Right forelimb (tissue), 1 donor: ENCODE measurements around the gene DNMT3B.

Experiments used
- DNase-seq: peaks from one replicate; pipeline ENCODE4 v3.0.0-alpha.2; 2018

The DNMT3B gene

GRCh38 chr20:32828029-32828680, 66.0 kb downstream of the DNMT3B start:
- DNase-seq = no peak

DNA sequence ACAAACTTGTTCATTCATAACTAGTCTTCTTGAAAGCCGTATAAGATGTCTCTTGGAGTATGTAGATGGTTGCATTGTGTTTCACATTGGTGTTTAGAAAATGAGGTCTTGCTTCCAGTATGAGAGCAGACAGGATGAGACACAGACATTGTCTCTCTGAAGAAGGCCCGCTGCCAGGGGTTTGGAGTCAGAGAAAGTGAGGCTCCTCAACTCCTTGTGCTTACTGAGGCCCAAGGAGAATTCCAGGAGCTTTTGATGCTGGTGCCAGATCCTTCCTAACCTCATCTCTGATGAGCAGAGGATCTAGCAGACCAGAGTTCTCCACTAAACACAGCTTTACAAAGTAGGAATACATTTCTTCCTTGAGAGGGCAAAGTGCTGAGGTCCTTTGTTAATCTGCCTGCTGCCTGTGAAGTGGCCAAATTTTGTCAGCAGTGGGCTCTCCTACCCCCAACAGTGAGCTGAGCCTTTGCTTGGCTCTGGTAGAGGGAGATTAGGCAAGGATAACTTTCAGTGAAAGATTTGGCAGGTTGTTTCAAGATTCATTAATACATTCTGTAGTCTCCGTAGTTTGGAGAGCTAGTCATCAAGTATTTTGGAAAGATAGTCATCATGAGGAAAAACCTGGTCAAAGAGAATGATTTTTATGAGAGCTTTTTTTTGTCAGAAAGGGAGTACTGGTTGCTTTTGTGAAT, 67.3 kb downstream of the DNMT3B start:
- no peak for DNase-seq

- no peak for DNase-seq
These were observed 68.3 kb downstream of the DNMT3B start for GRCh38 chr20:32830437-32830836.

DNA sequence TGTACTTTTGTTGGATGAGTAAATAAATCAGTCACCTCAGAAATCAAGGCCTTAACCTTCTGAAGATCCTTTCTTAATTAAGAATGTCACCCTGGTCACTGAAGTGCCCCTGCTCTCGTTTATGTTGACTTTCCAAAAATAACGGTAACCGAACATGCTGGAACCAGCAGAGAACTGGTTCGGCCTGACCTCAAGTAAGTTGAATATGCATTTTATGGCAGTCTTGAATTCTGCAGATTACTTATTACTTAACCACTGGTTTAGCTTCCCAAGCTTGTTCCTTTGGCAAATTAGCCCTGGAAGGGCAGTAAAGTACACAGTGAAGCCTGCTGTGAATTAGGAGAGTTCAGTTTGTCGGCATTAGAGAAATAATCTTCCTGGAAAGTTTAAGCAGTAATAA, 69.8 kb downstream of the DNMT3B start:
- DNase-seq = no peak

DNA sequence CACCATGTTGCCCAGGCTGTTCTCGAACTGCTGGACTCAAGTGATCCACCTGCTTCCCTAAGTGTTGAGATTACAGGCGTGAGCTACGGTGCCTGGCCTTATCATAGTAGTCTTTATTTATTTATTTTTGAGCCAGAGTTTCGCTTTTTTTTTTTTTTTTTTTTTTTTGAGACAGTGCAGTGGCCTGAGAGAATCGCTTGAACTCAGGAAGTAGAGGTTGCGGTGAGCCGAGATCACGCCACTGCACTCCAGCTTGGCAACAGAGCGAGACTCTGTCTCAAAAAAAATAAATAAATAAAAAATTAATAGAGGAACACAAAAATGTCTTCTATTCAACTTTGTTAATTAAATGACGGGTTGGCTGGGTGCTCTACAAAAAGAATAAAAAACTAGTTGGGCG, 70.5 kb downstream of the DNMT3B start:
- DNase-seq = no peak

GRCh38 chr20:32834972-32835371, 72.8 kb downstream of the DNMT3B start:
- no peak for DNase-seq

GRCh38 chr20:32837157-32837556, 75.0 kb downstream of the DNMT3B start:
- no peak for DNase-seq

GRCh38 chr20:32839227-32839981, 77.2 kb downstream of the DNMT3B start:
- no peak for DNase-seq

DNA sequence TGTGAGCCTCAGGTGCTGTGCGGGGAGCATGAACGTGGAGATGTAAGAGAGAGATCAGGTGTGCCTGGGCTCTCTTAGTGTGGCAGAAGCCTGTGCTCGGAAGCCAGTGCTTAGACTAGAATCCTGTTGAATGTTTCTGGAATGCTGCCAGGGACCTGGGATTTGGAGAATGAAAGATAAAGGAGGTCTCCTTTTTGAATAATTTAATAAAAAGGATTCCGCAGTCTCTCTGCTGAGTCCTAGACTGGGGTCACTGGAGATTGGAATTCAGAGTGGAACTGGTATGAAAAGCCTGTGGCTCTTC, 77.7 kb downstream of the DNMT3B start:
- DNase-seq = no peak

- no peak for DNase-seq
These were observed 79.0 kb downstream of the DNMT3B start for GRCh38 chr20:32841174-32841573.

DNA sequence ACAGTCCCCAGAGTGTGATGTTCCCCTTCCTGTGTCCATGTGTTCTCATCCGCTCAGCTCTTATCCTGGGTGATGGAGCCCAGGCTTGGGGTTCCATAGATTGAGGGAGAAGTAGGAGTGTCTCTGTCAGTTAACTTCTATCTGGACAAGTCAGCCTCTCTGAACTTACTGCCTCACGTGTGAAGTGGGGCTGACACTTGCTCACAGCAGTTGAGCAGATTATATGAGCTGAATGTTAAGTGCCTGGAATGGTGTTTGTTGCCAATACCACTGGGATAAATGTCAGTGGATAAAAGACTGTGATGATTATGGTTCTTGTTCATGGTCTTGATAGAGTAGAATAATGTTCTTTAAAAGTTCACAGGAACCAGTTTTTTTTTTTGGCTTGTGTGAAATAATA, 79.4 kb downstream of the DNMT3B start:
- DNase-seq = no peak

- DNase-seq = no peak
These were observed 80.7 kb downstream of the DNMT3B start for GRCh38 chr20:32842688-32843524.

DNA sequence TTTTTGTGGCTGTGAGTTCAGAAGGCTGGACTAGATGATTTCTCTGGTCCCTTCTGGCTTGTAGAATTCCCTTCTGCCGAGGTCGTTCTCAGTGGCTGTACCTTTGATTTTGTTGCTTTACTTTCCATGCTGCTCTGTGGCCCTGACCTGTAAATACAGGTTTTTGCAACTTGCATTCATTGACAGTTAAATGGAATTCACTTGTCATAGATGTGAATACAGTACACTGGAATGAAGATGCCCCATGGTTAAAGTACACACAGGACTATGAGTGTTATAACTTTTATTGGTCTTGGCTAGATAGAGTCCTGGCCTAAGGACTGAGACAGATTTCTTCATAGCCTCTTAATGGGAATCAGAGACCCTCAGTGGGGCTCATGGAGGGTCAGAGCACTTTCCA, 83.6 kb downstream of the DNMT3B start:
- DNase-seq = no peak

GRCh38 chr20:32846852-32847251, 84.7 kb downstream of the DNMT3B start:
- no peak for DNase-seq

DNA sequence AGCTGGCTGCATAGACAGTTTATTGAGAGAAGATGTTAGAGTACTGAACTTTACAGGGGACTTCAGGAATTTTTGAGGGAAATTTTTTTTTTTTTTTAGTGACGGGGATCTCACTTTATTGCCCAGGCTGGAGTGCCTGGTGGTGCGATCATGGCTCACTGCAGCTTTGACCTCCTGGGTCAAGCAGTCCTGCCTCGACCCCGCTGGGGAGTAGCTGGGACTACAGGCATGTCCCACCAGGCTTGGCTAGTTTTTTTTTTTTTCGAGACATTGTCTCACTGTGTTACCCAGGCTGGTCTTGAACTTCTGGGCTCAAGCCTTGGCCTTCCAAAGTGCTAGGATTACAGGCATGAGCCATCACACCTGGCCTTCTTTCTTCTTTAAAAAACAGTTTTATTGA, 85.8 kb downstream of the DNMT3B start:
- DNase-seq = no peak

- DNase-seq = no peak
These were observed 86.7 kb downstream of the DNMT3B start for GRCh38 chr20:32848846-32849245.

- no peak for DNase-seq
These were observed 87.4 kb downstream of the DNMT3B start for GRCh38 chr20:32849577-32849976.

DNA sequence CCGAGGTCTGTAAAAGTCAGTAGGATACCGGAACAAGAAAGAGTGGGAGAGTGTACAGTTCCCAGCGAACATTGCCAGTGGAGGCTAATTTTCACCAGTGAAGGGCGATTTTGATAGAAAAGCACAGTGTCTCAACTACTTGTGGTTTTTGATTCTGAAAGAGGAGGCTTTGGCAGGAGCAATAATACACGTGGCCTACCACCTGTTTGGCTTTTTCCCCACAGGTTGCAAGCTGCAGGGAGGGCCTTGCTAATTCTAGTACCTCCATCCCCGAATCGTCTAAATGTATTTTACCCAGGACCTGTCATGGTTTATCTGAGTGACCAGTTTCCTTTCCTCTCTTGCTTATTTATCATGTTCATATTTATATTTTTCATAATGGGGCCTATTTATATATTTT, 93.2 kb downstream of the DNMT3B start:
- DNase-seq = no peak

- DNase-seq = no peak
These were observed 96.0 kb downstream of the DNMT3B start for GRCh38 chr20:32858189-32858588.
